Measurements from ENCODE around the gene SKIC3. TPM values are rescaled to one million over a fixed set of nuclear protein-coding genes. Genes with fewer than 3 reads are reported as not detected.

The SKIC3 gene
- polyA plus RNA-seq, 2 of the 4 experiments (the other 2 are of a cell fraction) = 34.0 to 91.3 TPM

DNA sequence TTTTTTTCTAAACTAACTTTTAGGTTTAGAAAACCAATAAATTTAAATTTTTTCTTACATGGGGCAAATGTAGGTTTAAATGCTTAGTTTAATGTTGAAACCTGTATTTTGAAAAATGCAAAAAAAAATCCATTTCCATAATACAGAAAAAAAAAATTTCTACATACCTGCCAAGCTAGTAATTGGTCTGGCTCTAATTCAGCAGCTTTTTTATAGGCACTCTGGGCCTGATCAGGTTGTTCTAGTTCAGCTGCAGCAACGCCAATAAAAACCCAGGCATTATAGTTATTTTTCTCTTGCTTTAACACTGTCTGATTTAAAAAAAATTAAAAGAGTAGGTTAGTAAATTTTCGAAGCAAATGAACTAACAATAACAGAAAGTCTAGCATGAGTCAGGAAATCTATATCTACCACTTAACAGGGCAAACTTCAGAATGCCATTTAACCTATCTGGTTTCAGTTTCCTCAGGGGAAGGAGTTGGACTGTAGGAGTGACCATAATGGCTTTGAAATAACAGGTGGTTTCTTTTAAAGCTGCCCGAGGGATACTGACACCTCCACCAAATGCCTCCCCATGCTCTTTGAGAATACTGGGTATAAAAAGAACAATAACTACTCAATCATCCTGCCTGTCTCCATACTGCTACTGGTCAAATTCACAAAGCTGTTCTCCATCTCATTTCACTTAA, 11.6 kb downstream of the SKIC3 start:
- no peak overlapping the region for H3K4me2 ChIP-seq
- no peak for DNase-seq (ENCODE audit: low read depth in 1 of 2, low spot score in 1 of 2)
- CTCF ChIA-PET = no interaction called here

GRCh38 chr5:95537501-95537900, 17.3 kb downstream of the SKIC3 start:
- H3K9me3 ChIP-seq = no peaks in the 10 kb centered on the region
- ChIA-PET CTCF (no interaction called here), POLR2A (no interaction called here)
- H3K4me1 ChIP-seq = no peaks in the 10 kb centered on the region
- WGBS (ENCODE audit: missing lambda C conversion rate) = 89% methylated on average over 2 of the region's 2 CpGs
- no peak overlapping the region for H3K27ac ChIP-seq
- no peak overlapping the region for H3K4me2 ChIP-seq
- DNase-seq (ENCODE audit: low read depth in 1 of 2, low spot score in 1 of 2) (no peak), FAIRE-seq (no peak), ATAC-seq (no peak)
- no peak overlapping the region for H3K4me3 ChIP-seq
- TF ChIP-seq MAZ (IDR thresholded peaks at IDR 0.05; ENCODE audit: borderline replicate concordance, low read depth, low read length) (no peak), HOXA7 (CRISPR knock-in tag; IDR thresholded peaks at IDR 0.05) (no peak), RAD21 (conservative IDR thresholded peaks at IDR 0.05 in 1 of 2, IDR thresholded peaks at IDR 0.05 in 1 of 2) (no peak)
- TF ChIP-seq, protein P1, sequence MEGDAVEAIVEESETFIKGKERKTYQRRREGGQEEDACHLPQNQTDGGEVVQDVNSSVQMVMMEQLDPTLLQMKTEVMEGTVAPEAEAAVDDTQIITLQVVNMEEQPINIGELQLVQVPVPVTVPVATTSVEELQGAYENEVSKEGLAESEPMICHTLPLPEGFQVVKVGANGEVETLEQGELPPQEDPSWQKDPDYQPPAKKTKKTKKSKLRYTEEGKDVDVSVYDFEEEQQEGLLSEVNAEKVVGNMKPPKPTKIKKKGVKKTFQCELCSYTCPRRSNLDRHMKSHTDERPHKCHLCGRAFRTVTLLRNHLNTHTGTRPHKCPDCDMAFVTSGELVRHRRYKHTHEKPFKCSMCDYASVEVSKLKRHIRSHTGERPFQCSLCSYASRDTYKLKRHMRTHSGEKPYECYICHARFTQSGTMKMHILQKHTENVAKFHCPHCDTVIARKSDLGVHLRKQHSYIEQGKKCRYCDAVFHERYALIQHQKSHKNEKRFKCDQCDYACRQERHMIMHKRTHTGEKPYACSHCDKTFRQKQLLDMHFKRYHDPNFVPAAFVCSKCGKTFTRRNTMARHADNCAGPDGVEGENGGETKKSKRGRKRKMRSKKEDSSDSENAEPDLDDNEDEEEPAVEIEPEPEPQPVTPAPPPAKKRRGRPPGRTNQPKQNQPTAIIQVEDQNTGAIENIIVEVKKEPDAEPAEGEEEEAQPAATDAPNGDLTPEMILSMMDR (IDR thresholded peaks at IDR 0.05) = no peak

More for the DNA sequence above, 11.6 kb downstream of the SKIC3 start:
- ATAC-seq (no peak), FAIRE-seq (no peak)
- Histone ChIP-seq H3K4me1 (no peaks in the 10 kb centered on the region), H3K9me3 (no peaks in the 10 kb centered on the region), H3K27ac (no peak overlapping the region), H3K4me3 (no peak overlapping the region)
- 77% methylated on average over 3 of the region's 3 CpGs for WGBS (ENCODE audit: missing lambda C conversion rate)
- TF ChIP-seq PHF8 (IDR thresholded peaks at IDR 0.05; ENCODE audit: borderline replicate concordance, low read depth) (no peak), RARB (CRISPR knock-in tag; IDR thresholded peaks at IDR 0.05) (no peak)
- TF ChIP-seq, protein P2, sequence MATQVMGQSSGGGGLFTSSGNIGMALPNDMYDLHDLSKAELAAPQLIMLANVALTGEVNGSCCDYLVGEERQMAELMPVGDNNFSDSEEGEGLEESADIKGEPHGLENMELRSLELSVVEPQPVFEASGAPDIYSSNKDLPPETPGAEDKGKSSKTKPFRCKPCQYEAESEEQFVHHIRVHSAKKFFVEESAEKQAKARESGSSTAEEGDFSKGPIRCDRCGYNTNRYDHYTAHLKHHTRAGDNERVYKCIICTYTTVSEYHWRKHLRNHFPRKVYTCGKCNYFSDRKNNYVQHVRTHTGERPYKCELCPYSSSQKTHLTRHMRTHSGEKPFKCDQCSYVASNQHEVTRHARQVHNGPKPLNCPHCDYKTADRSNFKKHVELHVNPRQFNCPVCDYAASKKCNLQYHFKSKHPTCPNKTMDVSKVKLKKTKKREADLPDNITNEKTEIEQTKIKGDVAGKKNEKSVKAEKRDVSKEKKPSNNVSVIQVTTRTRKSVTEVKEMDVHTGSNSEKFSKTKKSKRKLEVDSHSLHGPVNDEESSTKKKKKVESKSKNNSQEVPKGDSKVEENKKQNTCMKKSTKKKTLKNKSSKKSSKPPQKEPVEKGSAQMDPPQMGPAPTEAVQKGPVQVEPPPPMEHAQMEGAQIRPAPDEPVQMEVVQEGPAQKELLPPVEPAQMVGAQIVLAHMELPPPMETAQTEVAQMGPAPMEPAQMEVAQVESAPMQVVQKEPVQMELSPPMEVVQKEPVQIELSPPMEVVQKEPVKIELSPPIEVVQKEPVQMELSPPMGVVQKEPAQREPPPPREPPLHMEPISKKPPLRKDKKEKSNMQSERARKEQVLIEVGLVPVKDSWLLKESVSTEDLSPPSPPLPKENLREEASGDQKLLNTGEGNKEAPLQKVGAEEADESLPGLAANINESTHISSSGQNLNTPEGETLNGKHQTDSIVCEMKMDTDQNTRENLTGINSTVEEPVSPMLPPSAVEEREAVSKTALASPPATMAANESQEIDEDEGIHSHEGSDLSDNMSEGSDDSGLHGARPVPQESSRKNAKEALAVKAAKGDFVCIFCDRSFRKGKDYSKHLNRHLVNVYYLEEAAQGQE (IDR thresholded peaks at IDR 0.05) = no peak
- POLR2A ChIA-PET = interaction anchor here (1.5 kb wide), 1 partner anchor 12 kb away, joined by 5 read pairs; the partner anchor contains the start of genes ARSK and SKIC3

GRCh38 chr5:95533761-95534160, 21.0 kb downstream of the SKIC3 start:
- FAIRE-seq (no peak), DNase-seq (ENCODE audit: low read depth in 1 of 2, low spot score in 1 of 2) (no peak), ATAC-seq (no peak)
- no peak overlapping the region for H3K27ac ChIP-seq
- no peak overlapping the region for H3K4me2 ChIP-seq
- TF ChIP-seq, protein P3, sequence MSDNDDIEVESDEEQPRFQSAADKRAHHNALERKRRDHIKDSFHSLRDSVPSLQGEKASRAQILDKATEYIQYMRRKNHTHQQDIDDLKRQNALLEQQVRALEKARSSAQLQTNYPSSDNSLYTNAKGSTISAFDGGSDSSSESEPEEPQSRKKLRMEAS (IDR thresholded peaks at IDR 0.05) = no peak
- TF ChIP-seq POLR2A (IDR thresholded peaks at IDR 0.05; ENCODE audit: low read length) (no peak), RNF2 (IDR thresholded peaks at IDR 0.05; ENCODE audit: borderline replicate concordance, low read depth) (no peak), NPAS2 (CRISPR knock-in tag; IDR thresholded peaks at IDR 0.05; ENCODE audit: borderline replicate concordance) (no peak), HOXB13 (CRISPR knock-in tag; IDR thresholded peaks at IDR 0.05; ENCODE audit: low read depth) (no peak), PHF8 (IDR thresholded peaks at IDR 0.05; ENCODE audit: borderline replicate concordance, low read depth) (no peak), MYC (IDR thresholded peaks at IDR 0.05; ENCODE audit: borderline replicate concordance, low read length) (no peak), CHD2 (IDR thresholded peaks at IDR 0.05; ENCODE audit: low read length, partially characterized antibody) (no peak)
- H3K4me3 ChIP-seq = no peak overlapping the region
- peaks cover 5% of the 10 kb centered on the region; the same call in 1 of the 3 replicates for H3K4me1 ChIP-seq
- H3K9me3 ChIP-seq = no peaks in the 10 kb centered on the region
- POLR2A ChIA-PET = no interaction called here
- CTCF ChIA-PET = interaction anchor here (0.7 kb wide), 1 partner anchor 34 kb away, joined by 3 read pairs; no protein-coding TSS in a partner anchor

Measured in A549 (cell line).